ENCODE data around the gene GPC5.
"Not testable (repeated sequence)": the region's sequence is repeated elsewhere in the genome, so short reads cannot be mapped to it uniquely, and the experiment has no call there.

GPC5 gene

DNA sequence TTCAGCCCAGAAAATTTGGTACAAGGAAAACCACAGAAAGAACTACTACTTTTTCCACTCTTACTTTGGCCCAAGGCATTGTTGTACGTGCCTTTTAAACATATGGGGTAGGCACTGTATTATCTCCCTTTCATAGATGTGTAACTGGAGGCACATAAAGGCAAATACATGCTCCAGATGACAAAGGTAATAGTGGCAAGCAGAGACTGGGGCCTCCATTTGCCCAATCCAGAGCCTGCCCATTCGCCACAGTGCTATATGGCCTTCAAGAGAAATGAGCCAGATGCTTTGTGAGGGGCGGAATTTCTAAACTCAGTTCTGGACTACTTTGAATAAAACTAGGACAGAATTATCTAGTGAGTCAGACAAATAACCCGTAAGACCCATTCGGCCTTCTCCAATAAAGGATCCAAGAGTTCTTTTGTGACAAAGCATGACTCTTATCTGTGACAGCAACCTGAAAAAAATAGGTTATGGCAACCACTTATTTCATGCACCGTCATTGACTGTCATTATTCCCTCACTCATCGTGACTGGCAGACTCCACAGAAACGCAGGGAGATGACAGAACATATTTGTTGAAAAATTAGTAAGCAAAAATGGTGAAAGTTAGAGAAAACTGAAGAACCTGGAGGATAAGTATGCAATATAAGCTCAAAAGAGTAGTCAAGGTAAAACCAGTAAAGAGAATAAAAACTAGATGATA, 1116.2 kb downstream of the GPC5 start:
- Mint-ChIP-seq H3K4me1 (ENCODE audit: low read depth) (no peaks in the 10 kb centered on the region), H3K4me3 (no peak overlapping the region), H3K9me3 (peaks cover 11% of the 10 kb centered on the region), H3K27me3 (no peaks in the 10 kb centered on the region), H3K27ac (no peak overlapping the region), H3K36me3 (ENCODE audit: low read depth) (no peaks in the 10 kb centered on the region)

DNA sequence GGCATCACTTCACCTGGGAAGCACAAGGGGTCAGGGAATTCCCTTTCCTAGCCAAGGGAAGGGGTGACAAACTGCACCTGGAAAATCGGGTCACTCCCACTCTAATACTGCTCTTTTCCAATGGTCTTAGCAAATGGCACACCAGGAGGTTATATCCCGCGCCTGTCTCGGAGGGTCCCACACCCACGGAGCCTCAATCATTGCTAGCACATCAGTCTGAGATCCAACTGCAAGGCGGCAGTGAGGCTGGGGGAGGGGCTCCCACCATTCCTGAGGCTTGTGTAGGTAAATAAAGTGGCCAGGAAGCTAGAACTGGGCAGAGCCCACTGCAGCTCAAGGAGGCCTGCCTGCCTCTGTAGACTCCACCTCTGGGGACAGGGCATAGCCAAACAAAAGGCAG, 1118.5 kb downstream of the GPC5 start:
- not testable (repeated sequence) for H3K9me3 Mint-ChIP-seq; H3K27ac Mint-ChIP-seq; H3K27me3 Mint-ChIP-seq; H3K4me1 Mint-ChIP-seq (ENCODE audit: low read depth); H3K36me3 Mint-ChIP-seq (ENCODE audit: low read depth); H3K4me3 Mint-ChIP-seq

DNA sequence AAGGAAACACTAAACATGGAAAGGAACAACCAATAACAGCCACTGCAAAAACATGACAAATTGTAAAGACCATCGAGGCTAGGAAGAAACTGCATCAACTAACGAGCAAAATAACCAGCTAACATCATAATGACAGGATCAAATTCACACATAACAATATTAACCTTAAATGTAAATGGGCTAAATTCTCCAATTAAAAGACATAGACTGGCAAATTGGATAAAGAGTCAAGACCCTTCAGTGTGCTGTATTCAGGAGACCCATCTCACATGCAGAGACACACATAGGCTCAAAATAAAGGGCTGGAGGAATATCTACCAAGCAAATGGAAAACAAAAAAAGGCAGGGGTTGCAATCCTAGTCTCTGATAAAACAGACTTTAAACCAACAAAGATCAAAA, 1120.2 kb downstream of the GPC5 start:
- H3K4me1 Mint-ChIP-seq (ENCODE audit: low read depth); H3K27me3 Mint-ChIP-seq; H3K36me3 Mint-ChIP-seq (ENCODE audit: low read depth); H3K9me3 Mint-ChIP-seq; H3K4me3 Mint-ChIP-seq; H3K27ac Mint-ChIP-seq: not testable (repeated sequence)

DNA sequence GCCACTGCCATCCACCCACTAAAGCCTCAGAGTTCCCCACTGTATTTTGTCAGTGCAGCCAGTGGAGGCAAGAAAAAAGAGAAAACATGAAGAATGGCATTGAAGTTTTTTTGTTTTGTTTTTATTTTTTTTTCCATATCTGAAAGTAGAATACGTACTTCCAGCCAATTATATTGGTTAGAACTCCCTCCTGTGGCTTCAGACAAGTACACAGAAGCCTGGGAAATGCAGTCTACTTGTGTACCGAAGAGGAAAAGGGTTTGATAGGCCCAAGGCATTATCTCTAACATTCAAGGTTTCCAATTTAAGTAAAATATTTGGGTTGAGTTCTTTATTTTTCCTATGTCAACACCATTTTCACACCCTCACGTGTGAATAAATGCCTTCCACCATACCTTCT, 1131.9 kb downstream of the GPC5 start:
- H3K27me3 Mint-ChIP-seq: no peaks in the 10 kb centered on the region
- no peak overlapping the region for H3K4me3 Mint-ChIP-seq
- H3K27ac Mint-ChIP-seq: no peak overlapping the region
- no peaks in the 10 kb centered on the region for H3K36me3 Mint-ChIP-seq (ENCODE audit: low read depth)
- no peaks in the 10 kb centered on the region for H3K4me1 Mint-ChIP-seq (ENCODE audit: low read depth)
- H3K9me3 Mint-ChIP-seq: peaks cover 6% of the 10 kb centered on the region

DNA sequence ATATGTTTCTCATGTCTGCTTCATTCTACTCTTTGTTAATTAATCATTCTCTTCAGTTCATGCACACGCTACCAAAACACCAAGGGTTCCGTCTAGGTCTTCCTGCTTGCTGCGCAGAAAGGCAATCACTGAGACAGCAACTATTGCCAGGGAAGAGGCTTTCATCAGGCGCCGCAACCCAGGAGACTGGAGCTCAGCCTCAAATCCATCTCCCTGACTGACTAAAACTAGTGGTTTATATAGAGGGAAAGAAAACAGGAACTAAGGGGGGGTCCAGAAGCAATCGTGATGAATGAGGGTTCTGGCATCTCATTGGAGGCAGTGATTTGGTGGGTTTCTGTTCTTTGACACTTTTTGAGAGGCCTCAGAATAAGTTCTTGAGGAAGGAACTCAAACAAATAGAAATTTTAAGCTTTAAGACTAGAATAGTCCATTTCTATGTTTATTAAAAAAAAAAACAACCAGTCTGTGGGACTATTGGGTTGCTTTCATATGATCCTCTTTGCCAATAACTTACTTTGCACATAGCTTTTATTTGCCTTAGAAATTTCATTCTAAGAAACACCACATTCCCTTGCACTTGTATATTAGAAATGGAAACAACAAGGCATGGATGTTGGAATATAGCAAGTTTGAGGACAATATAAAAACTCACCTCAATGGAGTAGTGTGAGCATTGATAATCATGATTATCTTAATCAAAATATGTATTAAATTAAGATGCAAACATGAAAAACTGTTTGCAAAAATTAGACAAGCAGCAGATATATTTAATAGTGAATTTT, 1137.0 kb downstream of the GPC5 start:
- H3K4me3 Mint-ChIP-seq: no peak overlapping the region
- H3K9me3 Mint-ChIP-seq: peaks cover 3% of the 10 kb centered on the region
- H3K36me3 Mint-ChIP-seq (ENCODE audit: low read depth): no peaks in the 10 kb centered on the region
- no peaks in the 10 kb centered on the region for H3K4me1 Mint-ChIP-seq (ENCODE audit: low read depth)
- H3K27ac Mint-ChIP-seq: no peak overlapping the region
- H3K27me3 Mint-ChIP-seq: no peaks in the 10 kb centered on the region

DNA sequence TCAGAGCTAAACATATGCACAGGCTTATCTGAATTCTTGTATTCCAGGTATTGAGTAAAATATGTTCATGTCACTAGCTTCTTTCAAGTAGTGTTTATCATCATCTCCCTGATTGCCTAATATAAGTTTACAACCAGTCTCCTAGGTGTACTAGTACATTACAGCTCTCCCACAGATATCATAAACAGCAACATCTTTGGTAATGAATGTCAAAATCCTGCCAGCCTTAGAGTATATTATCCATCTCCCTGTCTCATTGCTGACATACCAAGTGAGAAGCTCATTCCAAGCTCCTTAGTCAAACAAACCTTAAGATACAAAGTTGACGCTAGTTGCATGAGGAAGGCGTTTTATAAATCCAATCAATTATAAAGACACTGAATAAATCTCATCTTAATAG, 1139.0 kb downstream of the GPC5 start:
- H3K4me3 Mint-ChIP-seq: no peak overlapping the region

DNA sequence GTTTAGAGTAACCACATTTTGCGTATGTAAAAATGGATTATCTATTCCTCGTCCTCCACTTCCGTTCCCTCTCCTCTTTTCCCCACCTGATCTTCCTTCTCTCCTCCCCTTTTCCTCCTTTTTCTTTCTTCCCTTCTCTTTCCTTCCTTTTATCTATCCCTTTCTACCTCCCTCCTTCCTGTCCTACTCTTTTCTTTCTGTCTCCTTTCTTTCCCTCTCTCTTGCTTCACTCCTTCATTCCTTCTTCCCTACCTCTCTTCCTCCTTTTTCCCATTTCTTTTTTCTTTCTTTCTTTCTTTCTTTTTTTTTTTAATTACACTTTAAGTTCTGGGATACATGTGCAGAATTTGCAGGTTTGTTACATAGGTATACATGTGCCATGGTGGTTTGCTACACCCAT, 1139.7 kb downstream of the GPC5 start:
- H3K4me1 Mint-ChIP-seq (ENCODE audit: low read depth): no peaks in the 10 kb centered on the region
- H3K27me3 Mint-ChIP-seq: no peaks in the 10 kb centered on the region

More for the DNA sequence above, 1139.0 kb downstream of the GPC5 start:
- Mint-ChIP-seq H3K36me3 (ENCODE audit: low read depth) (no peaks in the 10 kb centered on the region), H3K4me1 (ENCODE audit: low read depth) (no peaks in the 10 kb centered on the region), H3K9me3 (no peaks in the 10 kb centered on the region), H3K27me3 (no peaks in the 10 kb centered on the region), H3K27ac (no peak overlapping the region)

DNA sequence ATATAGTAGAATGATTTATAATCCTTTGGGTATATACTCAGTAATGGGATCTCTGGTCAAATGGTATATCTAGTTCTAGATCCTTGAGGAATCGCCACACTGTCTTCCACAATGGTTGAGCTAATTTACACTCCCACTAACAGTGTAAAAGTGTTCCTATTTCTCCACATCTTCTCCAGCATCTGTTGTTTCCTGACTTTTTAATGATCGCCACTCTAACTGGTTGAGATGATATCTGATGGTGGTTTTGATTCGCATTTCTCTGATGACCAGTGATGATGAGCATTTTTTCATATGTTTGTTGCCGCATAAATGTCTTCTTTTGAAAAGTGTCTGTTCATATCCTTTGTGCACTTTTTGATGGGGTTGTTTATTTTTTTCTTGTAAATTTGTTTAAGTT, 1140.7 kb downstream of the GPC5 start:
- H3K4me1 Mint-ChIP-seq (ENCODE audit: low read depth); H3K36me3 Mint-ChIP-seq (ENCODE audit: low read depth); H3K4me3 Mint-ChIP-seq; H3K27me3 Mint-ChIP-seq; H3K27ac Mint-ChIP-seq; H3K9me3 Mint-ChIP-seq: not testable (repeated sequence)

More for the DNA sequence above, 1139.7 kb downstream of the GPC5 start:
- H3K4me3 Mint-ChIP-seq: no peak overlapping the region
- H3K27ac Mint-ChIP-seq: no peak overlapping the region
- no peaks in the 10 kb centered on the region for H3K9me3 Mint-ChIP-seq
- H3K36me3 Mint-ChIP-seq (ENCODE audit: low read depth): no peaks in the 10 kb centered on the region

DNA sequence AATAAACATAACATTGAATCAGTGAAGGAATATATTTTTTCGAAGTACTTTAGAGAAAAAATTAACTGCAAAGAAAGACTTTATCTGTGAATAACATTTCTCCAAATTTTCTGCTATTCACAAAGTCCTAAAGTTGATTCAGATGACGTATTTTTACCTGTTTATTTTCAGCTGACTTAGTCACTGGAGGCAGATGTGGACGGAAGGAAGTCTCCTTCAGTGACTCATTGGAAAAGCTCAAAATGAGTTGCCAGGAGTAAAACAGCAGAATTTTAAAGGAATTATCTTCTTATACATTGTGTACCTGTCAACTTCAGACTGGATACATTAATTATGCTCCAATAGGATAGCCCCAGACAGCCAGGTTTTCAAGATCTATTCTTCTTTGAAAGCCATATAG, 1148.8 kb downstream of the GPC5 start:
- Mint-ChIP-seq H3K4me1 (ENCODE audit: low read depth) (no peaks in the 10 kb centered on the region), H3K9me3 (no peaks in the 10 kb centered on the region), H3K4me3 (no peak overlapping the region), H3K36me3 (ENCODE audit: low read depth) (no peaks in the 10 kb centered on the region), H3K27me3 (no peaks in the 10 kb centered on the region), H3K27ac (no peak overlapping the region)

DNA sequence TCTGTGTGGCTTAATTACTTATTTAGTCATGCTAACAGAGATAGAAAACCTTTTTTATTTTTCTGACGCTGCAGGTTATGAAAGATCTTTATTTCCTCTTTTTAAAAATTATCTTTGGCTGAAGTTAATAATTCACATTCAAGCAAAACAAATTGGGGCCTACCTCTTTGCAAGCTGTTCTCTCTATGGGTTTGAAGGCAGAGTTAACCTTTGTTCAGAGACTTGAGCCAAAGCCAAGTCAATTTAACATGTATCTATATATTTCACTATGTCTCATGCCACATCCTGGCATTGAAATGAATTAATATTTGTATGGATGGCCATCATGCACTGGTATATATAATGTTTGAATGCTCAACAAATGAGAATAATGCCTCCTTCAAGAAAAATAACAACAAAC, 1150.9 kb downstream of the GPC5 start:
- H3K4me3 Mint-ChIP-seq: no peak overlapping the region

DNA sequence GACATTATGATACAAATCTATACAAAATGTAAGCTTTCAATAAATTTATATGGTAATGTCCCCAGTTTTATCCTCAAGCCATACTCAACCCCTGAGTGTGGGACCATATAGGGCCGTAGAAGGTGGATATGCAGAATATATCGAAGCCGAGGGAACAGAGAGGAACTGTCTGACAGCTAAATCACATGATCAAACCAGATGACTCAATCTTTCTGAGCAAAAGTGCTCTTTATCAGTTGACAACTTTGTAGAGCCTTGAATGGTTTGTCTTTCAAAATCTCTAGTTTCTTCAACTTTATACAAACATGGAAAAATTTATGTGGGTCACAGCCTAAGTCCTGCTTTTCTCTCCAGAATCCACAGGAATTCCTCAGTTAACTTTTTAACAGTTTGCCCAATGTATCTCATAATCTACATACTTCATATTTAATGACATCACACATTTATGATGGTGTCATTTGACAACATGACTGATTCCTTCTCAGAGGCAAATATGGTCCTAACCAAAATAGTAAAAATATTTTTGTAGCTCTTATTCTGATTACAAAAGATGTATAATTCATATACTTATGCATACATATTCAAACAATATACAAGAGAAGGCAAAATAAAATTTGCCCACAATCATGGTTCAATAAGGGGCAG, 1155.2 kb downstream of the GPC5 start:
- Mint-ChIP-seq H3K4me3 (no peak overlapping the region), H3K27me3 (no peaks in the 10 kb centered on the region), H3K9me3 (no peaks in the 10 kb centered on the region), H3K36me3 (ENCODE audit: low read depth) (no peaks in the 10 kb centered on the region), H3K27ac (no peak overlapping the region), H3K4me1 (ENCODE audit: low read depth) (no peaks in the 10 kb centered on the region)

More for the DNA sequence above, 1150.9 kb downstream of the GPC5 start:
- Mint-ChIP-seq H3K9me3 (no peaks in the 10 kb centered on the region), H3K4me1 (ENCODE audit: low read depth) (no peaks in the 10 kb centered on the region), H3K27ac (no peak overlapping the region), H3K27me3 (no peaks in the 10 kb centered on the region), H3K36me3 (ENCODE audit: low read depth) (no peaks in the 10 kb centered on the region)

DNA sequence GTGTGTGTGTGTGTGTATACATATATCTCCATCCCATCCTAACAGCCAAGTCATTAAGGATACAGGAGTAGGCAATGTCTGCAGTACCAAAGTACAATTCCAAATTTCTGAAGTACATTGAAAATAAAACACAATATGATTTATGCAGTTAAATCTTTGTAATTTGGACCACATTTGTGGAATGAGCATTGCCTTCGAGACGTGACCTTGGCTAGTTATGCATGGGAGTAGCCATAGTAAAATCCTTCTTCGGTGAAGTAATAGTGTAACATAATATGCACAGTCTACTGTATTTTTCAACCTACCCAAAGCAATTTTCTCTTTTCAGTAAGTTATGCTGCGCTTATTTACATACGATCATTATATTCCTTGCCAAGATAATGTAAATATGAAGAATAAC, 1162.5 kb downstream of the GPC5 start:
- Mint-ChIP-seq H3K9me3 (peaks cover 4% of the 10 kb centered on the region), H3K4me3 (no peak overlapping the region), H3K4me1 (ENCODE audit: low read depth) (no peaks in the 10 kb centered on the region), H3K27ac (no peak overlapping the region), H3K36me3 (ENCODE audit: low read depth) (no peaks in the 10 kb centered on the region), H3K27me3 (no peaks in the 10 kb centered on the region)

DNA sequence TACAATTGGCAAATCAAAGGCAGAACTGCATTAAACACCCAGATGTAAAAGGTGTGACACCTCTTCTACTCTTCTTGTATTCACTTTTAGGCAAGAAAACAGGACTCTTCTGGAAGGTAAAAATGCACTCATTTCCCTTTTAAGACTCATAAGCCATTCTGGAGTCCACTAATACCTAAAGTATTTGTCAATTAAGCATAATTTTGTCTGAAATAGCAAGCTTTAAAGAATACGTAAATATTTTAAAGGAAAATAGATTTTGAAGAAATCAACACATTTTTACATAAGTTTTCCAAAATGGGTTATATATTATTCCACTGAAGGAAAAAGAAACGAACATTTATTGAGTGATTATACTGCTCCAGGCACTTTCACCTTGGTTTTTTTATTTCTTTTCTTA, 1166.5 kb downstream of the GPC5 start:
- no peak overlapping the region for H3K27ac Mint-ChIP-seq
- peaks cover 4% of the 10 kb centered on the region for H3K9me3 Mint-ChIP-seq
- no peaks in the 10 kb centered on the region for H3K36me3 Mint-ChIP-seq (ENCODE audit: low read depth)
- H3K27me3 Mint-ChIP-seq: no peaks in the 10 kb centered on the region
- no peaks in the 10 kb centered on the region for H3K4me1 Mint-ChIP-seq (ENCODE audit: low read depth)
- no peak overlapping the region for H3K4me3 Mint-ChIP-seq

DNA sequence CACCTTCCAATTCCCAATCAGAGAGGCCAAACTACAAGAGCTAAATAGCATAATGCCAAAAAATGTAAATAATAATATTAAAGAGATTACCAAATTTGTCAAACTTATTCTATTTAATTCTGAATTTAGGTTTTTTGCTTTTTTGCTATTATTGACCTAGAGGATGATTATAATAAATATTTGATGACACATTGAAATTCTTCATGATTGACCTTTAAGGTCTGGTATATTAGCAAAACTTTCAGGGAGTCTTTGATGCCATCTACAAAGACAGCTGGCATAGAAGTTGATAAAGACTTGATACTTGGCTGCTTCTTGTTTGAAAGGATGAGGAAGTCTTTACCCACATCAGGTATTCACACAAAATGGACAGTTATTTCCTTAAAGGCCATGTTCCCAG, 1168.3 kb downstream of the GPC5 start:
- Mint-ChIP-seq H3K27me3 (no peaks in the 10 kb centered on the region), H3K4me3 (no peak overlapping the region), H3K36me3 (ENCODE audit: low read depth) (no peaks in the 10 kb centered on the region), H3K4me1 (ENCODE audit: low read depth) (no peaks in the 10 kb centered on the region), H3K9me3 (peaks cover 4% of the 10 kb centered on the region), H3K27ac (no peak overlapping the region)

DNA sequence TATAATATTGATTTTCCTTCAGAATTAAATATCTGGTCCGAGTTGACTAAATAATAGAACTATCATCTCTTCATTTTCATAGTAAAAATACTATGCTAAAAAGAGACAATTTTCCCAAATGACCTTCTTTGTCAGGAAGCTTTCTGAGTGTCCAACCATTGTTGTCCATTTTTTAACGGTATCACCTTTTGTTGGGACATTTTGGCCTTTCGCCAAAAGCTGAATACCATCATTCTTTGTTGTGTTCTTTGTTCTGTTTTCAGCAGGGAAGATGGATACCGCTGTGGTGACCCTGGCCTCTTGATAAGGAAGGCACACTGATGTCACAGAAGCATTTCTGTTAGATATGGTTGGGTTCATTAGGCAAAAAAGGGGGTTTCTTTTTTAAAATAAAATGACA, 1173.8 kb downstream of the GPC5 start:
- Mint-ChIP-seq H3K9me3 (peaks cover 4% of the 10 kb centered on the region), H3K27me3 (no peaks in the 10 kb centered on the region), H3K4me1 (ENCODE audit: low read depth) (no peaks in the 10 kb centered on the region), H3K36me3 (ENCODE audit: low read depth) (no peaks in the 10 kb centered on the region), H3K4me3 (no peak overlapping the region), H3K27ac (no peak overlapping the region)
